IMR-90 (cell line): ENCODE results near the gene MARK4.

Experiments used
- BHLHE40 ChIP-seq: fragments of 150-350 bp; IDR thresholded peaks from 2 replicates; pipeline ENCODE4 v1.6.1; 2016; ENCODE audit warnings: mild to moderate bottlenecking, low read depth, low read length
- CTCF ChIP-seq: conservative IDR thresholded peaks from 2 replicates; pipeline ENCODE4 v1.5.1; 2012; ENCODE audit warnings: mild to moderate bottlenecking, low read depth, low read length, improper control_type of control experiment
- MAZ ChIP-seq: IDR thresholded peaks from 2 replicates; pipeline ENCODE4 v1.6.1; 2012; ENCODE audit warnings: low read depth, mild to moderate bottlenecking, low read length, improper control_type of control experiment, moderate library complexity, borderline replicate concordance
- POLR2A ChIP-seq: IDR thresholded peaks from 2 replicates; pipeline ENCODE4 v1.6.1; 2012; ENCODE audit warnings: mild to moderate bottlenecking, low read depth, low read length
- RCOR1 ChIP-seq: IDR thresholded peaks from 2 replicates; pipeline ENCODE4 v1.6.1; 2012; ENCODE audit warnings: mild to moderate bottlenecking, low read length, improper control_type of control experiment; ENCODE audit not compliant: insufficient replicate concordance
- USF2 ChIP-seq: fragments of 150-350 bp; IDR thresholded peaks from 2 replicates; pipeline ENCODE4 v1.6.1; 2017; ENCODE audit warnings: mild to moderate bottlenecking, antibody characterized with exemption, low read length, low read depth

GRCh38 chr19:45324349-45324907, 73.4 kb downstream of the MARK4 start:
- TF ChIP-seq MAZ (no peak), POLR2A (no peak), CTCF (no peak), RCOR1 (no peak), USF2 (no peak), BHLHE40 (no peak)
